ENCODE data around the gene CHPF. TPM values are rescaled to one million over a fixed set of nuclear protein-coding genes. Genes with fewer than 3 reads are reported as not detected.
A peak's percentile ranks its signal among the peaks of the same experiment; 100 is the strongest.

The CHPF gene
- total RNA-seq, 1 donor from 2014 or later = 4.7 TPM

GRCh38 chr2:219545943-219546352 lies 2.3 kb upstream of the CHPF start:
- TF ChIP-seq CTCF (IDR thresholded peaks at IDR 0.05) = no peak
- Mint-ChIP-seq H3K27me3 (peaks cover 48% of the 10 kb centered on the region), H3K9me3 (no peaks in the 10 kb centered on the region), H3K36me3 (ENCODE audit: low read depth) (no peaks in the 10 kb centered on the region), H3K27ac (no peak overlapping the region), H3K4me1 (peaks cover 22% of the 10 kb centered on the region), H3K4me3 (no peak overlapping the region)
- POLR2A ChIA-PET = no interaction called here
- no peak for DNase-seq
- intact Hi-C loops (cut with micrococcal nuclease) = no loop called here
- CTCF ChIA-PET = no interaction called here
- ATAC-seq (ENCODE audit: low read depth) = no peak

- ATAC-seq (ENCODE audit: low read depth) (no peak), DNase-seq (no peak)
- peak overlapping the region; percentile 2 for H3K4me3 Mint-ChIP-seq
- no peak for TF ChIP-seq CTCF (IDR thresholded peaks at IDR 0.05)
- POLR2A ChIA-PET = interaction anchor here (0.6 kb wide), 1 partner anchor 46 kb away, joined by 4 read pairs; no protein-coding TSS in a partner anchor
- peaks cover 22% of the 10 kb centered on the region for H3K4me1 Mint-ChIP-seq
- H3K9me3 Mint-ChIP-seq = no peaks in the 10 kb centered on the region
- H3K27me3 Mint-ChIP-seq = peaks cover 47% of the 10 kb centered on the region
- CTCF ChIA-PET = interaction anchor here (1.0 kb wide), 1 partner anchor 142 kb away, joined by 3 read pairs; no protein-coding TSS in a partner anchor
- intact Hi-C loops (cut with micrococcal nuclease) = no loop called here
- H3K27ac Mint-ChIP-seq = no peak overlapping the region
- no peaks in the 10 kb centered on the region for H3K36me3 Mint-ChIP-seq (ENCODE audit: low read depth)
Observed at GRCh38 chr2:219545295-219545942, 1.8 kb upstream of the CHPF start.

- ATAC-seq (ENCODE audit: low read depth) (no peak), DNase-seq (no peak)
- H3K36me3 Mint-ChIP-seq (ENCODE audit: low read depth) = no peaks in the 10 kb centered on the region
- H3K4me3 Mint-ChIP-seq = peak overlapping the region; percentile 78
- no peaks in the 10 kb centered on the region for H3K9me3 Mint-ChIP-seq
- peaks cover 22% of the 10 kb centered on the region for H3K4me1 Mint-ChIP-seq
- intact Hi-C loops (cut with micrococcal nuclease) = loop anchor here (5.0 kb wide), 3 partner anchors 267 to 832 kb away; partner anchors contain the start of genes DNAJB2, TTLL4, TUBA4A and TUBA4B
- no peak overlapping the region for H3K27ac Mint-ChIP-seq
- ChIA-PET POLR2A (no interaction called here), CTCF (interaction anchor here (1.0 to 1.6 kb wide), 3 partner anchors 15 to 141 kb away, joined by 3 to 5 read pairs (median 5); no protein-coding TSS in a partner anchor)
- H3K27me3 Mint-ChIP-seq = peaks cover 44% of the 10 kb centered on the region
- no peak for TF ChIP-seq CTCF (IDR thresholded peaks at IDR 0.05)
Observed at GRCh38 chr2:219544567-219544966, 958 bp upstream of the CHPF start.

GRCh38 chr2:219542931-219543595 lies 546 bp downstream of the CHPF start:
- no peak for DNase-seq
- no peak for TF ChIP-seq CTCF (IDR thresholded peaks at IDR 0.05)
- Mint-ChIP-seq H3K4me1 (peaks cover 22% of the 10 kb centered on the region), H3K36me3 (ENCODE audit: low read depth) (no peaks in the 10 kb centered on the region), H3K27ac (no peak overlapping the region), H3K9me3 (no peaks in the 10 kb centered on the region), H3K27me3 (peaks cover 39% of the 10 kb centered on the region), H3K4me3 (peak overlapping the region; percentile 78)
- ATAC-seq (ENCODE audit: low read depth) = peak; percentile 35
- ChIA-PET POLR2A (interaction anchor here (0.6 to 2.1 kb wide), 5 partner anchors 9 to 155 kb away, joined by 5 to 14 read pairs (median 8); partner anchors contain the start of genes DNPEP, GMPPA and STK11IP), CTCF (interaction anchor here (0.7 to 3.9 kb wide), 5 partner anchors 13 to 99 kb away, joined by 3 to 23 read pairs (median 4); no protein-coding TSS in a partner anchor)
- intact Hi-C loops (cut with micrococcal nuclease) = loop anchor here (1.0 to 5.0 kb wide), 8 partner anchors 9 to 831 kb away; partner anchors contain the start of genes DNAJB2, GMPPA, STK11IP and TTLL4
